ENCODE results near the gene PPA1. TPM values are rescaled to one million over a fixed set of nuclear protein-coding genes. Genes with fewer than 3 reads are reported as not detected.

PPA1 gene
- polyA plus RNA-seq, 1 experiment, result 49.8 TPM

GRCh38 chr10:70175516-70175915 is 57.7 kb downstream of the PPA1 start:
- TF ChIP-seq CTCF (IDR thresholded peaks at IDR 0.05; ENCODE audit: insufficient read depth, low read depth, low read length), result no peak
- DNase-seq (ENCODE audit: low read depth), result no peak
- Histone ChIP-seq H3K36me3 (ENCODE audit: control insufficient read depth, insufficient read depth, low read length) (no peaks in the 10 kb centered on the region), H3K27me3 (ENCODE audit: control insufficient read depth, insufficient read depth, low read length) (no peaks in the 10 kb centered on the region), H3K4me3 (ENCODE audit: low read depth, low read length) (no peak overlapping the region)
- ChIA-PET POLR2A (no interaction called here), CTCF (interaction anchor here (0.7 to 0.8 kb wide), 2 partner anchors 17 to 198 kb away, joined by 3 read pairs; no protein-coding TSS in a partner anchor)

GRCh38 chr10:70174058-70174741 is 59.0 kb downstream of the PPA1 start:
- DNase-seq (ENCODE audit: low read depth), result no peak
- H3K36me3 ChIP-seq (ENCODE audit: control insufficient read depth, insufficient read depth, low read length), result no peaks in the 10 kb centered on the region
- no peak for TF ChIP-seq CTCF (IDR thresholded peaks at IDR 0.05; ENCODE audit: insufficient read depth, low read depth, low read length)
- H3K27me3 ChIP-seq (ENCODE audit: control insufficient read depth, insufficient read depth, low read length), result no peaks in the 10 kb centered on the region
- no peak overlapping the region for H3K4me3 ChIP-seq (ENCODE audit: low read depth, low read length)
- CTCF ChIA-PET, result interaction anchor here (1.2 kb wide), 1 partner anchor 28 kb away, joined by 4 read pairs; no protein-coding TSS in a partner anchor
- POLR2A ChIA-PET, result no interaction called here

GRCh38 chr10:70169649-70170364 is 63.4 kb downstream of the PPA1 start:
- DNase-seq (ENCODE audit: low read depth), result no peak
- CTCF ChIA-PET, result interaction anchor here (0.6 to 5.1 kb wide), 7 partner anchors 10 to 273 kb away, joined by 3 to 26 read pairs (median 3); partner anchors contain the start of gene TYSND1
- peak overlapping the region; percentile 82 for H3K4me3 ChIP-seq (ENCODE audit: low read depth, low read length)
- no peaks in the 10 kb centered on the region for H3K27me3 ChIP-seq (ENCODE audit: control insufficient read depth, insufficient read depth, low read length)
- POLR2A ChIA-PET, result interaction anchor here (1.0 to 1.6 kb wide), 3 partner anchors 22 to 23 kb away, joined by 5 to 12 read pairs (median 9); partner anchors contain the start of gene TYSND1
- no peak for TF ChIP-seq CTCF (IDR thresholded peaks at IDR 0.05; ENCODE audit: insufficient read depth, low read depth, low read length)
- H3K36me3 ChIP-seq (ENCODE audit: control insufficient read depth, insufficient read depth, low read length), result no peaks in the 10 kb centered on the region

- POLR2A ChIA-PET, result interaction anchor here (1.0 kb wide), 1 partner anchor 23 kb away, joined by 5 read pairs; the partner anchor contains the start of gene TYSND1
- Histone ChIP-seq H3K27me3 (ENCODE audit: control insufficient read depth, insufficient read depth, low read length) (no peaks in the 10 kb centered on the region), H3K4me3 (ENCODE audit: low read depth, low read length) (peak overlapping the region; percentile 82), H3K36me3 (ENCODE audit: control insufficient read depth, insufficient read depth, low read length) (peaks cover 2% of the 10 kb centered on the region; the same call in 1 of the 2 replicates)
- CTCF ChIA-PET, result interaction anchor here (1.5 to 5.1 kb wide), 3 partner anchors 22 to 195 kb away, joined by 5 to 26 read pairs (median 5); partner anchors contain the start of gene TYSND1
- no peak for TF ChIP-seq CTCF (IDR thresholded peaks at IDR 0.05; ENCODE audit: insufficient read depth, low read depth, low read length)
- no peak for DNase-seq (ENCODE audit: low read depth)
These were observed 64.2 kb downstream of the PPA1 start for GRCh38 chr10:70169011-70169410.

GRCh38 chr10:70167246-70167645 is 66.0 kb downstream of the PPA1 start:
- DNase-seq (ENCODE audit: low read depth), result no peak
- CTCF ChIA-PET, result interaction anchor here (1.2 to 5.1 kb wide), 2 partner anchors 20 to 51 kb away, joined by 3 to 26 read pairs; partner anchors contain the start of gene TYSND1
- Histone ChIP-seq H3K36me3 (ENCODE audit: control insufficient read depth, insufficient read depth, low read length) (peaks cover 2% of the 10 kb centered on the region), H3K27me3 (ENCODE audit: control insufficient read depth, insufficient read depth, low read length) (no peaks in the 10 kb centered on the region), H3K4me3 (ENCODE audit: low read depth, low read length) (no peak overlapping the region)
- POLR2A ChIA-PET, result no interaction called here
- no peak for TF ChIP-seq CTCF (IDR thresholded peaks at IDR 0.05; ENCODE audit: insufficient read depth, low read depth, low read length)

Measured in BJ (cell line).